ENCODE measurements around the gene MUSTN1.

Gene MUSTN1

DNA sequence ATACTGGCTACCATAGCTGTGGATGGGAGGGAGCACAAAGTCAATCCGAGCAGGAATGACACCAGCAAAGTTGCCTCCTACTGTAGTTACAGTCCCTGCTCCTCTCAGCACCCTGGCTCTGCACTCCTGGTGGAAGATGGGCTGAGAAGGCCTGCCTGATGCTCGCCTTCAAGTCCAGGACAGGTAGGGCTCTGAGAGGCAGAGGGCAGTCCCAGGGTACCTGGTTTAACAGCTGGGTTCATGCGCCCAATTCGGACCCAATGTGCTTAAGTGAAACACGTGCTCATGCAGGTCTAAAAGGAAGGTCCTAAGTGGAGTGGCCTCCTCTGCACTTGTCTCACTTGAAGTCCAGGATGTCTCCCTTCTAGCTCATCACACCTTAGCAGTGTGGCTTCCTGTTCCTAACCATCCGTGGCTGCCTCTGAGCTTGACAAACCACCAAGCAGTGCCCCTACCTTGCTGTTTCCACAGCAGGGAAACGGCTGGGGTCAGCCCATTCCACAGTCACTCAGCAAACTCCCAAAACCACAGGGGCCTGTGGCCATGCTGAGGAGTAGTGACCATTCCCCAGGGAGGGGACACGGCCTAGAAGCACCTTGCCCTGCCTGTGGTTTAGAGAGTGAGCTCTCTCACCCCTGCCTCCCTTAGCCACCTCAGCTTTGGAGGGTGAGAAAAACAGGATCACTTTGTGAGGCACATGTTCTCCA is 3.9 kb upstream of the MUSTN1 start:
- no peak overlapping the region for H3K4me3 ChIP-seq (ENCODE audit: insufficient read depth, low read depth, low read length)
- WGBS, 2 experiments, result 89 to 94% methylated on average over 8 of the region's 8 CpGs

GRCh38 chr3:52836986-52837385 is 2.2 kb upstream of the MUSTN1 start:
- no peaks in the 10 kb centered on the region for H3K9me3 ChIP-seq (ENCODE audit: control insufficient read depth, low read length)
- 93 to 96% methylated on average over 4 of the region's 4 CpGs for WGBS, 2 experiments
- H3K27me3 ChIP-seq (ENCODE audit: control insufficient read depth, insufficient read depth, low read length, poor library complexity, severe bottlenecking), result no peaks in the 10 kb centered on the region
- no peak overlapping the region for H3K27ac ChIP-seq (ENCODE audit: insufficient read depth, low read depth, low read length, poor library complexity, severe bottlenecking)
- no peak overlapping the region for H3K4me3 ChIP-seq (ENCODE audit: insufficient read depth, low read depth, low read length)
- no peaks in the 10 kb centered on the region for H3K36me3 ChIP-seq (ENCODE audit: control insufficient read depth, insufficient read depth, low read length)
- peaks cover 55% of the 10 kb centered on the region for H3K4me1 ChIP-seq (ENCODE audit: control insufficient read depth, insufficient read depth, low read length)

More for the DNA sequence above, 3.9 kb upstream of the MUSTN1 start:
- H3K9me3 ChIP-seq (ENCODE audit: control insufficient read depth, low read length), result no peaks in the 10 kb centered on the region
- no peak overlapping the region for H3K27ac ChIP-seq (ENCODE audit: insufficient read depth, low read depth, low read length, poor library complexity, severe bottlenecking)
- H3K36me3 ChIP-seq (ENCODE audit: control insufficient read depth, insufficient read depth, low read length), result no peaks in the 10 kb centered on the region
- no peaks in the 10 kb centered on the region for H3K27me3 ChIP-seq (ENCODE audit: control insufficient read depth, insufficient read depth, low read length, poor library complexity, severe bottlenecking)
- H3K4me1 ChIP-seq (ENCODE audit: control insufficient read depth, insufficient read depth, low read length), result peaks cover 44% of the 10 kb centered on the region

DNA sequence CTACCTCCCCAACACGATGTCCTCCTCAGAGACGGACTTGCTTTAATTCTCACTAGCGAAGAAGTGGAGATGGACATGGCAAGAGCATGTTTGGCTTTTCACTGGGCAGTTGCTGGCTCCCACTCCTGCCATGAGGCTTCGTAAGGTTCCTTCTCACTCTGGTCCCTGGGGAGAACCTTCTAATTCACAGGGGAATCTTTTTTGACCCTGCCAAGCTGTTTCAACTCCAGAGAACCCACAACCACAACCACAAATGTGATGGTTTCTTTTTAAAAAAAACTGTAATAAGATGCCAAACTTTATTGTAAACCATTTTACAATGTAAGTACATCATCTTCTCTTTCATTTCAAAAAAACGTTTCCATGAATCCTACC is 1.6 kb upstream of the MUSTN1 start:
- Histone ChIP-seq H3K27me3 (ENCODE audit: control insufficient read depth, insufficient read depth, low read length, poor library complexity, severe bottlenecking) (no peaks in the 10 kb centered on the region), H3K9me3 (ENCODE audit: control insufficient read depth, low read length) (no peaks in the 10 kb centered on the region), H3K4me1 (ENCODE audit: control insufficient read depth, insufficient read depth, low read length) (peaks cover 57% of the 10 kb centered on the region), H3K4me3 (ENCODE audit: insufficient read depth, low read depth, low read length) (no peak overlapping the region), H3K36me3 (ENCODE audit: control insufficient read depth, insufficient read depth, low read length) (peaks cover 3% of the 10 kb centered on the region), H3K27ac (ENCODE audit: insufficient read depth, low read depth, low read length, poor library complexity, severe bottlenecking) (no peak overlapping the region)
- WGBS, 2 experiments, result 93 to 95% methylated on average over 5 of the region's 5 CpGs

DNA sequence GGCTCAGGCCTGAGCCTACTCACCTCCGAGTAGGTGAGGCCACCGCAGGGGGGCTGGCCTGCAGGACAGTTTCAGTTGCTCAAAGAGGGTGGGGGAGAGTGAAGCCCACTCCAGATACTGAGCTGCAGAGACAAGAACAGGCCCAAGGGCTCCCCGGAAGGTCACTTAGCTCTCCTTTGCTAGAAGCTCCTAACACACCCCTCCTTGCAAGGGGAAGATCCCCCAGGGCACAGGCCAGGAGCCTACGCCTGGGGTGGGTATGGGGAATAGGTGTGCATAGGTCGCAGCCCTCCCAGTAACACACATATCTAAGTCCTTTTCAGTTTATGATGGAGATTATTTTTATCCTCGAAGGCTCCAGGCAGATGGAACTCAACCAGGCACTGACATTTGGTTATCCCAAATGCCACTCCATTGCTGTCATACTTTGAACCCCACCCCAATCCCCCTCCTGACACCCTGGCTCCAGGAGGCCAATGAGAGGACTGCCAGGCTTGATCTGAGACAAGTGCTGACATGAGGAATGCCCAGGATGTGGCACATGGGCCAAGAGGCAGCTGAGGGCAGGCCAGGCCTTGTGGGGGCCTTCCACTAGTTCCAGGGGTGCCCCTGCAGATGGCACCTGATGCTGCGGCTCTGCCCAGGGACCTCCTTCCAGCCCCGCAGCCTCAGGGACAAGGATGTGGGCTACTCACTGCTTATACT is 1.1 kb upstream of the MUSTN1 start:
- peaks cover 4% of the 10 kb centered on the region for H3K36me3 ChIP-seq (ENCODE audit: control insufficient read depth, insufficient read depth, low read length)
- no peaks in the 10 kb centered on the region for H3K9me3 ChIP-seq (ENCODE audit: control insufficient read depth, low read length)
- H3K4me3 ChIP-seq (ENCODE audit: insufficient read depth, low read depth, low read length), result peak overlapping the region; percentile 36
- peaks cover 57% of the 10 kb centered on the region for H3K4me1 ChIP-seq (ENCODE audit: control insufficient read depth, insufficient read depth, low read length)
- H3K27ac ChIP-seq (ENCODE audit: insufficient read depth, low read depth, low read length, poor library complexity, severe bottlenecking), result peak overlapping the region; percentile 93
- 83 to 88% methylated on average over 6 to 8 of the region's 8 CpGs for WGBS, 2 experiments
- H3K27me3 ChIP-seq (ENCODE audit: control insufficient read depth, insufficient read depth, low read length, poor library complexity, severe bottlenecking), result no peaks in the 10 kb centered on the region

DNA sequence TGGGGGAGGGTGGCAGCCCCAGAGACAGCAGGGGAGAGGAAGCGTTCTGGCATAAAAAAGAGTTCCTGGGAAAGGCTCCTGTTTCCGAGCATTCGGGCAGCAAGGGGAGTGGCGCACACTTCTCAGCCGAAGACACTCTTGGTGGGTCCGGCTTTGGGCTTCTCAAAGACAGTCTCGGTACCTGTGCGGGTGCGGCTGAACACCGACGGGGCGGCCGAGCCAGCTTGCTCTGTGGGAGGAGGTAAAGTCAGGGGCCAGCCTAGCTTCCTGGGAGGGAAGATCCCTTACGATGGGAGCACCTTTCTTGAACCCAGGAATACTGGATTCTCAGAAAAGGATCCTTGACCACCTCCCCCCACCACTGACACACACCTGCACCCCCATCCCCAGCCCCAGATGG is 1.6 kb downstream of the MUSTN1 start:
- Histone ChIP-seq H3K4me3 (ENCODE audit: insufficient read depth, low read depth, low read length) (no peak overlapping the region), H3K4me1 (ENCODE audit: control insufficient read depth, insufficient read depth, low read length) (peaks cover 53% of the 10 kb centered on the region), H3K27ac (ENCODE audit: insufficient read depth, low read depth, low read length, poor library complexity, severe bottlenecking) (no peak overlapping the region), H3K9me3 (ENCODE audit: control insufficient read depth, low read length) (no peaks in the 10 kb centered on the region), H3K36me3 (ENCODE audit: control insufficient read depth, insufficient read depth, low read length) (peaks cover 4% of the 10 kb centered on the region), H3K27me3 (ENCODE audit: control insufficient read depth, insufficient read depth, low read length, poor library complexity, severe bottlenecking) (no peaks in the 10 kb centered on the region)
- WGBS, 2 experiments, result 93 to 94% methylated on average over 14 of the region's 14 CpGs

GRCh38 chr3:52831500-52832301 is 3.1 kb downstream of the MUSTN1 start:
- H3K27ac ChIP-seq (ENCODE audit: insufficient read depth, low read depth, low read length, poor library complexity, severe bottlenecking), result no peak overlapping the region
- H3K36me3 ChIP-seq (ENCODE audit: control insufficient read depth, insufficient read depth, low read length), result peaks cover 4% of the 10 kb centered on the region
- H3K9me3 ChIP-seq (ENCODE audit: control insufficient read depth, low read length), result no peaks in the 10 kb centered on the region
- no peak overlapping the region for H3K4me3 ChIP-seq (ENCODE audit: insufficient read depth, low read depth, low read length)
- H3K4me1 ChIP-seq (ENCODE audit: control insufficient read depth, insufficient read depth, low read length), result peaks cover 52% of the 10 kb centered on the region
- no peaks in the 10 kb centered on the region for H3K27me3 ChIP-seq (ENCODE audit: control insufficient read depth, insufficient read depth, low read length, poor library complexity, severe bottlenecking)
- WGBS, 2 experiments, result 89 to 90% methylated on average over 21 of the region's 21 CpGs

GRCh38 chr3:52830535-52831258 is 4.1 kb downstream of the MUSTN1 start, which contains the start of gene ITIH4:
Gene ITIH4, minus strand, starts transcription at chr3:52830672. Its CDS starts 30 bp downstream, at chr3:52830642.
- H3K4me1 ChIP-seq (ENCODE audit: control insufficient read depth, insufficient read depth, low read length), result peaks cover 42% of the 10 kb centered on the region
- no peaks in the 10 kb centered on the region for H3K9me3 ChIP-seq (ENCODE audit: control insufficient read depth, low read length)
- no peaks in the 10 kb centered on the region for H3K27me3 ChIP-seq (ENCODE audit: control insufficient read depth, insufficient read depth, low read length, poor library complexity, severe bottlenecking)
- 90 to 92% methylated on average over 16 of the region's 16 CpGs for WGBS, 2 experiments
- H3K36me3 ChIP-seq (ENCODE audit: control insufficient read depth, insufficient read depth, low read length), result peaks cover 4% of the 10 kb centered on the region
- H3K4me3 ChIP-seq (ENCODE audit: insufficient read depth, low read depth, low read length), result no peak within 1 kb of the TSS
- H3K27ac ChIP-seq (ENCODE audit: insufficient read depth, low read depth, low read length, poor library complexity, severe bottlenecking), result no peak within 1 kb of the TSS

- Histone ChIP-seq H3K27me3 (ENCODE audit: control insufficient read depth, insufficient read depth, low read length, poor library complexity, severe bottlenecking) (no peaks in the 10 kb centered on the region), H3K4me3 (ENCODE audit: insufficient read depth, low read depth, low read length) (no peak overlapping the region), H3K9me3 (ENCODE audit: control insufficient read depth, low read length) (no peaks in the 10 kb centered on the region), H3K27ac (ENCODE audit: insufficient read depth, low read depth, low read length, poor library complexity, severe bottlenecking) (no peak overlapping the region), H3K4me1 (ENCODE audit: control insufficient read depth, insufficient read depth, low read length) (peaks cover 36% of the 10 kb centered on the region), H3K36me3 (ENCODE audit: control insufficient read depth, insufficient read depth, low read length) (peaks cover 4% of the 10 kb centered on the region)
- WGBS, 2 experiments, result 94% methylated on average over 10 of the region's 10 CpGs
Observed at GRCh38 chr3:52829906-52830463, 4.8 kb downstream of the MUSTN1 start.

DNA sequence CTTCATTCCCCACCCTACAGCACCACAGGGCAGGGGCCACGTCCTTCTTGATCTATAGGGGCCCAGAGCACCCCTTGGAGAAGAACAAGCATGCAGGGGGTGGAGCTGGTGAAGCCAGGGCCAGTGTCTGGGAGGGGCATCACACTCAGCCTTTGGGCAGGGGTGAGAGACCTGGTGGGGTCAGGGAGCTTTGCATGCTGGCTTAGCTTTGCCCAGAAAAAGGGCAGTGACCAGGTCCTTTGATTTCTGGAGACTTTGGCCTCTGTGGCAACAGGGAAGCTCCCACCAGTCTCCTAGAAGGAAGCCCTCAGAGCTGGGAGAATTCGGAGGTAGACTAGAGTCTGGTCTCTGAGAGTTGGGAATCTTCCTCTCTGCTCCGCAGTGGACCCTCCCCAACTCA is 5.3 kb downstream of the MUSTN1 start:
- Histone ChIP-seq H3K9me3 (ENCODE audit: control insufficient read depth, low read length) (no peaks in the 10 kb centered on the region), H3K4me3 (ENCODE audit: insufficient read depth, low read depth, low read length) (no peak overlapping the region), H3K36me3 (ENCODE audit: control insufficient read depth, insufficient read depth, low read length) (peaks cover 4% of the 10 kb centered on the region), H3K27ac (ENCODE audit: insufficient read depth, low read depth, low read length, poor library complexity, severe bottlenecking) (no peak overlapping the region), H3K4me1 (ENCODE audit: control insufficient read depth, insufficient read depth, low read length) (peaks cover 31% of the 10 kb centered on the region), H3K27me3 (ENCODE audit: control insufficient read depth, insufficient read depth, low read length, poor library complexity, severe bottlenecking) (no peaks in the 10 kb centered on the region)
- 84 to 87% methylated on average over 3 of the region's 3 CpGs for WGBS, 2 experiments

Data from ectodermal cell (in vitro differentiated cells).